Stimulated activated CD4-positive, alpha-beta T cell treated with anti-CD3 and anti-CD28 coated beads, Interleukin-1b, Interleukin-23, amount 100 ng/mL, for 48 hours (primary cell): ENCODE measurements around the gene TTC16.
"Not testable (repeated sequence)": the region's sequence is repeated elsewhere in the genome, so short reads cannot be mapped to it uniquely, and the experiment has no call there.

Source experiments
- DNase-seq: peaks from one replicate; pipeline ENCODE4 v3.0.0-alpha.2; 2020

Gene TTC16

DNA sequence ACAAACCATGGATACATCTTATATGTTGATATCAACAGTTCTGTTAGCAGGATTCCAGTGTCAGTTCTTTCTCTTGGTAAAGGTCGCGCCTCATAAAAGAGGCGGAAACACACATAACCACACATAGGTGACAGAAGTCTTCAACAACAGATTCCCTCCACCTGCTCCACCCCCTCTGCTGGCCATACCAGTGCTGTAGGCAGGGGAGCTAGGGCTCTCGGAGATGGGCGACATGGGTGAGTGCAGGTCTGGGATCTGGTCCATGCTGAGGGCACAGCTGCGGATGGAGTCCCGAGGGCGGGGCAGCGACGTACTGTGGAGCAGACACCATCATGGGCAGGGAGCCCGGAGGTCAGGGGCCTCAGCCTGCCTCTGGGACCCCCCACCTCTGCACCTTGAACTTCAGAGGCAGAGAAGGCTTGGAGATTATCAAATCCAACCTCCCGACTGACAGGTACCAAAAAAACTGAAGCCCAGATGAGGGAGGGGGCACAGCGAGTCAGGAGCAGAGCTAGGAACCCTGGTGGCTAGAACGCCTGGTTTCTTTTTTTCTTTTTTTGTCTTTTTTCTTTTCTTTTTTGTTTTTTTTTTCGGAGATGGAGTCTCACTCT, 31.2 kb downstream of the TTC16 start:
- DNase-seq, result no peak

DNA sequence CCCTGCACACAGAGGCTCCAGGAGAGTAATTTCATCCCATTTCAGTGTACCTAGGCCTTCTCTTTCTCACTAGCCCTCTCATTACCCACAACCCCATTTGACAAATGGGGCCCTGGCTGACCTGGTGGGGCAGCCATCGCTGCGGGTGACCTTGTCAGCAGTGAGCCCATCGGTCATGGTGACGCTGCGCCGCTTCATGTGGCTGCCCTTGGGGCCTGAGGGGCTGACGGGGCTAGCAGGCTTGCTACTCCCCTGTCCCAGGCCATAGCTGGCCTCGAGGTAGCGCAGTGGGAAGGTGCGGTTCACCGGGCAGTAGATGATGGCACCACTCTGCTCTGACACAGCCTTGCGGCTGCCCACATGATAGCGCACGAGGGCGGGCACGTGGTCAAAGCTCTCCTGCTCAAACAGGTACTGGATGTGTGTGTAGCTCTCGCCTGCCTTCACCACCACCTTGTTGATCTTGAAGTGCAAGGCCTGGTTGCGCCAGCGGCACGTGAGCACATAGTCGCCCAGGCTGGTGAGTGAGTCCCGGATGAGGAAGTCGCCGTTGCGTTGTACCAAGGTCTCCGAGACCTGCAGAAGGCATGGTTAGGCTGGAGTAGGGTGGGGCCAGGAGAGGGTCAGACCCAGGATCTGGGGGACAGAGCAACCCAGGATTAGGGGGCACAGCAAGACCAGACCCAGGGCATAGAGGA, 33.4 kb downstream of the TTC16 start:
- no peak for DNase-seq

GRCh38 chr9:127751269-127752054, 35.6 kb downstream of the TTC16 start:
- DNase-seq, result no peak

DNA sequence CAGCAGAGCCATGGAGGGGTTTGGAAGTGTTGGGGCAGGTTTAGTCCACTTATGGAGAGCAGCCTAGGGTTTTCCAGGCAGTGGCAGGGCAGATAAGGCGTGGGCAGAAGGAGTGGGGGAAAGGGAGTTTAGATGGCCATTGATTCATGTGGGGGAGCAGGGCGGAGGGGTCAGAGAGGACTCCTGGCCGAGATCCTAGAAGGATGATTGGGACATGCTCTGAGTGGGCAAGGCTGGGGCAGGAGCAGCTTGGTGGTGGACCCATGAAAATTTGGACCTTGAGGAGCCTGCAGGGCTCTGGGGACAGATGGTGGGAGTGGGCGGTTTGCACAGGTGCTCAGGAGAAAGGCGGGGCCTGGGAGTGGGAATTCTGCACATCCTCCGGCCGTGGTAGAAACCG, 37.3 kb downstream of the TTC16 start:
- no peak for DNase-seq

DNA sequence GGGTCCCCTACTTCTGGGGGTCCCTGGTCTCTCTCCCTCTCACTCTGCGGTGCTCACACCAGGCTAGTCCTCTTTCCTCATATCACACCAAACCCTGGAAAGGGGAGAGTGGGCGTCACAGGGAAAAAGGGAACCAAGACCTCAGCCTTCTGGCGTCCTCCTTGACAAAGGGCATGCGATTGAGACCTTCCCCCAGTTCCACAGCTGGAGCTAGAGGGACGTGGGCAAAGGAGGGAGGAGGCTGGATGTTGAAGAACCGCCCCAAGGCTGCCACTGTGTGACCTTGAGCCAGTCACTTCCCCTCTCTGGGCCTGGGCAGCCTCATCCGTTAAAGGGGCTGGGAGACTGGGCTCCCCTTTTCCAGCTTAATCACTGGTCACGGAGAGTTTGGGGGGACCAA, 37.7 kb downstream of the TTC16 start:
- no peak for DNase-seq

- DNase-seq, result no peak
These were observed 38.5 kb downstream of the TTC16 start for GRCh38 chr9:127754099-127755060.

DNA sequence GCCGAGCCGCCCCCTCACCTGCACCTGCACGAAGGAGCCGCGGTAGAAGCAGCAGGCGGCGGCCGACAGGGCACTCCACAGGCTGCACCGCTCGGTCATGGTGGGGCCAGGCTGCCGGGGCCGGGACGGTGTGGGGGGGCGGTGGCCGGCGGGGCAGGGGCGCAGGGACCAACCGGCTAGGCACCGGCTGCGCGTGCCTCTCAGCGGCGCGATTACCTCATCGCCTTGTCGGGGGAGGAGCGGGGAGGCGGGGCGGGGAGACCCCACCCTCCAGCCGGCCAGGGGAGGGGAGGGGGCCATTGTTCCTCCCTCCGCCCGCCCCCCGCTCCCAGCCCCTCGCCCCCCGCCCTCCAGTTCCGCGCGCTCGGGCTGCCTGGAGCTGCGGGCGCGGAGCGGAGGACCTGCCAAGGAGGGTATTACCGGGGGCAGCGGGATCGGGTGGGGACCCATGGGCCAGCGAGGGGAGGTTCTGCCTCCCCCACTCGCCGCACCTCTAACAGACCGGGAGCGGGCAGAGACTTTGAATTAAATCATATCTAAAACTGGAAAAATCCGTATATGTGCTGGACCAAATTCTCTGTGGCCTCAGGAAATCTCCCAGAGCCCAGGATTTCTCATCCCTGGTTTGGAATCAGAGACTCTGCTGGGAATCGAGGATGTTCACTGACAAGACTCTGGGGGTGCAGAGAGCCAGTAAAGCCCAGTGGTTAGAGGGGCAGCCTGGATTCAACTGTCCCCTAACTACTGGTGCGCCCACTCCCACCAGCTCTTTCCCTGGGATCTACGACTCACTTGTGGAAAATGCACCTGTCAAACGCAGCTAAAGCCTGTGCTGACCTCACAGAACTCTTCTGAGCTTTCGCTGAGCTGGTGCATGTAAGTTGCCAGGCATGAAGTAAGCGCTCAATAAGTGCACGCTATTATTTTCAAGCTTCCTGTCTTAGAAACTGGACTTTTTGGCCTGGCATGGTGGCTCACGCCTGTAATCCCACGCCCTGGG, 39.5 kb downstream of the TTC16 start:
- DNase-seq, result no peak

GRCh38 chr9:127756233-127756632, 40.4 kb downstream of the TTC16 start:
- DNase-seq, result no peak

GRCh38 chr9:127756776-127757175, 40.9 kb downstream of the TTC16 start:
- DNase-seq, result not testable (repeated sequence)

DNA sequence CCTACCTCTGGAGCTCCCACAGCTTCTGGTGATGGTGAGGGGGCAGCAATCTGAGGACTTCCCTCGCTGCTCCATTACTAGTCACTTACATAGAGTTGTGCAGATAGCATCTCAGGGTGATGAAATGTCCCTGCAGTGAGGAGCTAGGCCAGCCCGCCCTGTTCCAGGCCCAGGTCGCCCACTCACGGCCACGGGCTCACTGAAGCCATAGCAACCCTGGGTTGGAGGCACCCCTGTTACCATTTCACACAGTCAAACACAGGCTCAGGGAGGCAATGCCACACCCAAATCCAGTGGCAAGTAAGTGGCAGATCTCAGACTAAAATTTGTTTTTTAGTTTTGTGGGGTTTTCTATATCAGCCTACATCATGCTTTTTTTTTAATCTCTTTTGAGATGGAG, 43.0 kb downstream of the TTC16 start:
- no peak for DNase-seq

DNA sequence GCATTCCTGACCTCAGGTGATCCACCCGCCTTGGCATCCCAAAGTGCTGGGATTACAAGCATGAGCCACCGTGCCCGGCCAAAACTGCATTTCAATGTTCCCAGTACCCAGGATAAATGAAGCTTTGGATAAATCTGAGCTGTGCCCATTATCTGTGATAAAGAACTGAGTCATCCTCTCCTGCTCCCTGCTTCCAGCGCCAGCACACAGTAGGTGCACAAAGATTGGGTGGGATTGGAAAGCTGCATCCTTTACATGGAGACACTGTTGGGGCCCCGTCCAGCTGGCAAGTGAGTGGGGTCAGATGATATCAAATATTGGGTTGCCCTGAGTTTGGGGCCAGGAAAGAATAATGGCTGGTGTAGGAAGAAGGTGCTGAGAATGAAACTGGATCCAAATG, 45.2 kb downstream of the TTC16 start:
- no peak for DNase-seq

GRCh38 chr9:127761491-127761956, 45.6 kb downstream of the TTC16 start:
- no peak for DNase-seq

DNA sequence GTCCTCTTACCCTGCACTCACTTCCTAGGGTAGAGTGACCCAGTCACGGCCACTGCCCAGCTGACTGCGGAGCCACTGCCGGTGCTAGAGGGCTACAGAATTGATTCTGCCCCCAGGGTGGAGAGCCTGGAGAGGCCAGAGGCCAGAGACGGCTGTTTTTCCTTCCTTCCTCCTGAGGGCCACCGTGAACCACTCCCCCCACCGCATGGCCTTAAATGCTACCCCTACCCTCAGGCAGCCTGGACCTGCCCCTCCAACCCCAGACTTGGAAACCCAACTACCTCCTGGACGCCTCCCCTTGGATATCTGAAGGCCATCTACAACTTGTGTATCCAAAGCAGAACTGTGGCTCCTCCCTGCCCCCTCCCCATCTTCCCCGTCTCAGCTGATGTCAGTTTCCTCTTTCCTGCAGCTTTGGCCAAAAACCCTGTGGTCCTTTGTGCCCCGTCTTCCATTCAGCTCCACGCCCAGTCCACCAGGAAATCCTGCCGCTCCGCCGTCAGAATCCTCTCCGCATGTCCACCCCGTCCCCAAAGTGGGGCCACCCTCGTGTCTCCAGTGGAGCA, 46.3 kb downstream of the TTC16 start:
- DNase-seq, result no peak

DNA sequence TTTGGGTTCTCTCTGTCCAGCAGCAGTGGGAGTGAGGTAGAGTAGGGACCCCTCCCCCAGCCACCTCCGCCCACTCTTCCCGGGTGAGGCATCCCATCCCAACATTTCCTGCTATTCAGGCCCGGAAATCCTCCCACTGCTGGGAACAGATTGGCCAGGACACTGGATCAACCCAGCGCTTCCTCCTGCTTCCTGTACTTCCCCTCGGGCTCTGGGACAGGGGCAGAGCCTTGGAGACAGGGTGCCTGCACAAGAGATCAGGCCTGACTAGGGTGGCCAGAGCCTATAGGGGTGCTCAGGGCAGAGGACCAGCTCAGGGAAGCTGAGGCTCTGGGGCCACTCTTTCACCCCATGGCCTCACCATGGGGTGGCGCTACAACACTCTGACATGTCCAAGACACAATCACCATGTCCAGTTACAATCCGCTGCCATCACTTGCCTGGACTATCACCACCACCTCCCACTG, 48.1 kb downstream of the TTC16 start:
- DNase-seq, result no peak

DNA sequence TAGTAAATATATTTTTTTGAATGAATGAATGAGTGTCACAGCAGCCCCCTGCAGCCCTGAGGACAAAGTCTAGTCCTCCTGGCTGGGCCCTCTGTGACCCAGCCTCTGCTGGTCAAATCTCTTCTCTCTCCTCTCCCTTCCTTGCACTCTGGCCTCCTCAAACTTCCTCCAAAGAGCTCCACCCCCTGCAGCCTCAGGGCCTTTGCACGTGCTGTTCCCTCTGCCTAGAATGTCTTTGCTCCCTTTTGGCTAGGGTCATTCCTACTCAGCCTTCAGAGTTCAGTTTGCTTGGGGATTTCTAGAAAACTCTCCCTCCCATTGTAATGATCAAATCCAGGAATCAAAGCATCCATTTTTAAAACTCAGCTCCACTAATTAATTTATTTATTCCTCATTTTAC, 49.5 kb downstream of the TTC16 start:
- DNase-seq, result no peak

DNA sequence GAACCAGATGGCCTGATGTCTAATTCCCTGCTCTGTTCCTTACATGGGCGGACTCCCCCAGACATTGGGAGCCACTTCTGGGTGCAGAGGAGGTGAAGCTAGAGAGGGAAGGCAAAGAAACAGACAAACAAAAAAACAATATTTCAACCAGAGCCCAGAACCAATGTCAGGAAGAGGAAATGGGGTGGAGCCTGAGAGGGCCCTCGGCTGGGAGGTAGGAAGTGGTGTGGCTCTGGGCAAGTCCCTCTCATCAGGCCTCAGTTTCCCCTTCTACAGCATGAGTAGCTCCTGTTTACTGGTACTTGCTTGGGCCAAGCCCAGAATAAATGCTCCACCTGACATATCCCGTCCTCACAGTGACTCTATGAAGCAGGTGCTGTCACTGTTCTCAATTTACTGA, 51.5 kb downstream of the TTC16 start:
- DNase-seq, result no peak

DNA sequence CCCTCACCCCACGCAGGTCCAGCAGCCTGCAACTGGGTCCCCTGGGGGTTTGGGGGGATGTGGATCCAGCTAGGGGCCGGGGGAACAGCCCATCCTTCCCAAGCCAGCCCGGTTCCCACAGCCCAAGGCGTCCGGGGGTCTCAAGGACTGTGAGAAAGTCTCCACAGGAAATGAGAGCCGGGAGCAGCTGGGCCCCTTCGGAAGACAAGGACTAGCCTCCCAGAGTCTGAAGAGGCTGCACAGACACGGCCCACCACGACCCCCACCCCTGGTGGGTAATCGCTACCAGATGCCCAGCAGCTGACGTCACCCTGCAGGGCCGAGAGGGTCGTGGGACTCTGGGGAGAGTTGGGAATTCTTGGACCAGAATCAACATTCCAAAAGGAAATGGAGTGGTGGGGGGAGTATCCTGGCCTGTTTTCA, 52.0 kb downstream of the TTC16 start:
- no peak for DNase-seq

GRCh38 chr9:127768698-127769097, 52.8 kb downstream of the TTC16 start:
- DNase-seq, result no peak

DNA sequence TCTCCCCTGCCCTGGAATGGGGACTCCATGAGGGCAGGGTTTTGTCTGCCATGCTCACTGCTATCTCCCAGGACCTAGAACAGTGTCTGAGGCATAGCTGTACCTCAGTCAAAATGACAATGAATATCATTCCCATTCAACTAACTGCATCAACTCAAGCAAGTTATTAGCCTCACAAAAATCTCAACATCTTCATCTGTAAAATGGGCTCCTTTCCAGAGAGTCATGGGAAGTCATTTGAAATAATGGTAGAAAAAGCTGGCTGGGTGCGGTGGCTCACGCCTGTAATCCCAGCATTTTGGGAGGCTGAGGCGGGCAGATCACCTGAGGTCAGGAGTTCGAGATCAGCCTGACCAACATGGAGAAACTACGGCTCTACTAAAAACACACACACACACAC, 53.2 kb downstream of the TTC16 start:
- no peak for DNase-seq

DNA sequence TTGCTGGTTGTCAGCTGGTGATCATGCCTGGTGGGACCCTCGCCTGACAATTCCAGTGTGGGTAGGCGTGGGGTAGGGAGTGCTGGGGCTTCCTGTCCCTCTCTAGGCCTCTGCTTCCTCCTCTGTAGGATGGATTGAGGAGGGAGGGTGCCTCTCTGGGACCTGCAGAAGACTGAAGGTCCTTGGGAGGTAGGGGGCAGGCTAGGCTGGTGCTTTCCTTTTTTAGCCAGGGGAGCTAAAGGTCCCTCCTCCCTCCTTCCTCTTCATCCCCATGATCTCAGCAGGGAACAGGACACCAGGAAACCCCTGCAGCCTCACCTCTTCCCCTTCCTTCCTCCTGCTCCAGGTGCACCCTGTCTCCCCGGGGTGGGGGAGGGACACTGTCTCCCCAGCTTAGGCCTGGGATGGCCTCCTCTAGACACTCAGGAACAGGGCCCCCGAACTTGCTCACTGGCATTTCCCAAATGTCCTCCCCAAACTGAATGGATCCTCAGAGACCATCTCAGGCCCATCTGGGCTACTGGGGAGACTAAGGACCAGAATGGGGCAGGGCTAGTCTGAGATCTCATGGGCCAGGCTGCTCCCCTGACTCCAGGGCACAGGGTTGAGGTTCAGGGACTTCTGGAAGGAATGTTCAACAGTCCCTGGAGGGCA, 54.2 kb downstream of the TTC16 start:
- DNase-seq, result no peak

- no peak for DNase-seq
These were observed 54.7 kb downstream of the TTC16 start for GRCh38 chr9:127770583-127770904.
